ENCODE results near the gene PRTFDC1.
A peak's percentile ranks its signal among the peaks of the same experiment; 100 is the strongest.
"Not testable (repeated sequence)": the region's sequence is repeated elsewhere in the genome, so short reads cannot be mapped to it uniquely, and the experiment has no call there.

PRTFDC1 gene

GRCh38 chr10:24963521-24964041, 11.2 kb upstream of the PRTFDC1 start:
- Histone ChIP-seq H3K9me3 (ENCODE audit: low read length) (no peaks in the 10 kb centered on the region), H3K4me1 (ENCODE audit: insufficient read depth, low read length) (peaks cover 10% of the 10 kb centered on the region), H3K9ac (ENCODE audit: low read length) (no peak overlapping the region), H3K4me3 (ENCODE audit: low read depth in 1 of 2, low read length in 2 of 2) (no peak overlapping the region), H3K27ac (ENCODE audit: low read depth, low read length) (no peak overlapping the region), H3K27me3 (ENCODE audit: control insufficient read depth in 1 of 2, insufficient read depth in 2 of 2, low read length in 2 of 2) (no peaks in the 10 kb centered on the region), H3K36me3 (ENCODE audit: insufficient read depth, low read length) (no peaks in the 10 kb centered on the region)

- Histone ChIP-seq H3K4me1 (ENCODE audit: insufficient read depth, low read length) (peaks cover 15% of the 10 kb centered on the region), H3K9ac (ENCODE audit: low read length) (no peak overlapping the region), H3K27ac (ENCODE audit: low read depth, low read length) (no peak overlapping the region), H3K9me3 (ENCODE audit: low read length) (no peaks in the 10 kb centered on the region), H3K27me3 (ENCODE audit: control insufficient read depth in 1 of 2, insufficient read depth in 2 of 2, low read length in 2 of 2) (no peaks in the 10 kb centered on the region), H3K4me3 (ENCODE audit: low read depth in 1 of 2, low read length in 2 of 2) (no peak overlapping the region), H3K36me3 (ENCODE audit: insufficient read depth, low read length) (no peaks in the 10 kb centered on the region)
These were observed 10.6 kb upstream of the PRTFDC1 start for GRCh38 chr10:24962995-24963394.

- Histone ChIP-seq H3K9me3 (ENCODE audit: low read length) (no peaks in the 10 kb centered on the region), H3K9ac (ENCODE audit: low read length) (no peak overlapping the region), H3K4me3 (ENCODE audit: low read depth in 1 of 2, low read length in 2 of 2) (no peak overlapping the region), H3K36me3 (ENCODE audit: insufficient read depth, low read length) (no peaks in the 10 kb centered on the region), H3K27ac (ENCODE audit: low read depth, low read length) (no peak overlapping the region), H3K4me1 (ENCODE audit: insufficient read depth, low read length) (peaks cover 15% of the 10 kb centered on the region), H3K27me3 (ENCODE audit: control insufficient read depth in 1 of 2, insufficient read depth in 2 of 2, low read length in 2 of 2) (no peaks in the 10 kb centered on the region)
These were observed 9.2 kb upstream of the PRTFDC1 start for GRCh38 chr10:24961582-24961981.

- Histone ChIP-seq H3K9me3 (ENCODE audit: low read length) (no peaks in the 10 kb centered on the region), H3K4me1 (ENCODE audit: insufficient read depth, low read length) (peaks cover 15% of the 10 kb centered on the region), H3K27me3 (ENCODE audit: control insufficient read depth in 1 of 2, insufficient read depth in 2 of 2, low read length in 2 of 2) (no peaks in the 10 kb centered on the region), H3K9ac (ENCODE audit: low read length) (no peak overlapping the region), H3K27ac (ENCODE audit: low read depth, low read length) (no peak overlapping the region), H3K36me3 (ENCODE audit: insufficient read depth, low read length) (no peaks in the 10 kb centered on the region), H3K4me3 (ENCODE audit: low read depth in 1 of 2, low read length in 2 of 2) (peak overlapping the region in 1 of 2 donors; percentile 13)
These were observed 7.0 kb upstream of the PRTFDC1 start for GRCh38 chr10:24959382-24959730.

GRCh38 chr10:24958721-24959381, 6.4 kb upstream of the PRTFDC1 start:
- Histone ChIP-seq H3K4me1 (ENCODE audit: insufficient read depth, low read length) (peaks cover 15% of the 10 kb centered on the region), H3K36me3 (ENCODE audit: insufficient read depth, low read length) (no peaks in the 10 kb centered on the region), H3K9ac (ENCODE audit: low read length) (no peak overlapping the region), H3K9me3 (ENCODE audit: low read length) (no peaks in the 10 kb centered on the region), H3K4me3 (ENCODE audit: low read depth in 1 of 2, low read length in 2 of 2) (peak overlapping the region in 1 of 2 donors; percentile 13), H3K27me3 (ENCODE audit: control insufficient read depth in 1 of 2, insufficient read depth in 2 of 2, low read length in 2 of 2) (no peaks in the 10 kb centered on the region), H3K27ac (ENCODE audit: low read depth, low read length) (peak overlapping the region; percentile 65)

GRCh38 chr10:24958091-24958720, 5.8 kb upstream of the PRTFDC1 start:
- Histone ChIP-seq H3K4me3 (ENCODE audit: low read depth in 1 of 2, low read length in 2 of 2) (peak overlapping the region in 1 of 2 donors; percentile 13), H3K9ac (ENCODE audit: low read length) (no peak overlapping the region), H3K27me3 (ENCODE audit: control insufficient read depth in 1 of 2, insufficient read depth in 2 of 2, low read length in 2 of 2) (no peaks in the 10 kb centered on the region), H3K36me3 (ENCODE audit: insufficient read depth, low read length) (no peaks in the 10 kb centered on the region), H3K9me3 (ENCODE audit: low read length) (no peaks in the 10 kb centered on the region), H3K27ac (ENCODE audit: low read depth, low read length) (peak overlapping the region; percentile 65), H3K4me1 (ENCODE audit: insufficient read depth, low read length) (peaks cover 19% of the 10 kb centered on the region)

GRCh38 chr10:24957624-24958051, 5.2 kb upstream of the PRTFDC1 start:
- not testable (repeated sequence) for H3K9ac ChIP-seq (ENCODE audit: low read length); H3K9me3 ChIP-seq (ENCODE audit: low read length); H3K4me3 ChIP-seq (ENCODE audit: low read depth in 1 of 2, low read length in 2 of 2); H3K36me3 ChIP-seq (ENCODE audit: insufficient read depth, low read length); H3K27me3 ChIP-seq (ENCODE audit: control insufficient read depth in 1 of 2, insufficient read depth in 2 of 2, low read length in 2 of 2)
- peaks cover 22% of the 10 kb centered on the region for H3K4me1 ChIP-seq (ENCODE audit: insufficient read depth, low read length)
- H3K27ac ChIP-seq (ENCODE audit: low read depth, low read length) = peak overlapping the region; percentile 31

GRCh38 chr10:24953675-24954074, 1.3 kb upstream of the PRTFDC1 start:
- H3K36me3 ChIP-seq (ENCODE audit: insufficient read depth, low read length) = no peaks in the 10 kb centered on the region
- peaks cover 21% of the 10 kb centered on the region for H3K4me1 ChIP-seq (ENCODE audit: insufficient read depth, low read length)
- H3K9me3 ChIP-seq (ENCODE audit: low read length) = no peaks in the 10 kb centered on the region
- peak overlapping the region; percentile 49 for H3K27ac ChIP-seq (ENCODE audit: low read depth, low read length)
- no peaks in the 10 kb centered on the region for H3K27me3 ChIP-seq (ENCODE audit: control insufficient read depth in 1 of 2, insufficient read depth in 2 of 2, low read length in 2 of 2)
- H3K9ac ChIP-seq (ENCODE audit: low read length) = no peak overlapping the region
- H3K4me3 ChIP-seq (ENCODE audit: low read depth in 1 of 2, low read length in 2 of 2) = peak overlapping the region in 1 of 2 donors; percentile 33

GRCh38 chr10:24952707-24953645, 570 bp upstream of the PRTFDC1 start:
- no peaks in the 10 kb centered on the region for H3K9me3 ChIP-seq (ENCODE audit: low read length)
- H3K36me3 ChIP-seq (ENCODE audit: insufficient read depth, low read length) = no peaks in the 10 kb centered on the region
- H3K27me3 ChIP-seq (ENCODE audit: control insufficient read depth in 1 of 2, insufficient read depth in 2 of 2, low read length in 2 of 2) = no peaks in the 10 kb centered on the region
- peaks cover 15% of the 10 kb centered on the region for H3K4me1 ChIP-seq (ENCODE audit: insufficient read depth, low read length)
- H3K27ac ChIP-seq (ENCODE audit: low read depth, low read length) = peak overlapping the region; percentile 49
- H3K9ac ChIP-seq (ENCODE audit: low read length) = no peak overlapping the region
- peak overlapping the region; percentile 33 to 81 for H3K4me3 ChIP-seq (ENCODE audit: low read depth in 1 of 2, low read length in 2 of 2)

- Histone ChIP-seq H3K4me3 (ENCODE audit: low read depth in 1 of 2, low read length in 2 of 2) (peak overlapping the region; percentile 33 to 81), H3K9ac (ENCODE audit: low read length) (peak overlapping the region; percentile 42), H3K27ac (ENCODE audit: low read depth, low read length) (peak overlapping the region; percentile 86), H3K36me3 (ENCODE audit: insufficient read depth, low read length) (no peaks in the 10 kb centered on the region), H3K27me3 (ENCODE audit: control insufficient read depth in 1 of 2, insufficient read depth in 2 of 2, low read length in 2 of 2) (no peaks in the 10 kb centered on the region), H3K9me3 (ENCODE audit: low read length) (no peaks in the 10 kb centered on the region), H3K4me1 (ENCODE audit: insufficient read depth, low read length) (peaks cover 15% of the 10 kb centered on the region)
These were observed 934 bp downstream of the PRTFDC1 start for GRCh38 chr10:24951201-24952142.

Measured in muscle layer of colon (tissue), 2 donors.